NCI-H1417 (cell line): ENCODE measurements around the gene IL6R.
A peak's percentile ranks its signal among the peaks of the same experiment; 100 is the strongest.
"Not testable (repeated sequence)": the region's sequence is repeated elsewhere in the genome, so short reads cannot be mapped to it uniquely, and the experiment has no call there.

ENCODE experiments used
- DNase-seq, 3 experiments: peaks; one replicate each; lab custom pipeline; 2025; lab: John Stamatoyannopoulos, UW

Gene IL6R

GRCh38 chr1:154483941-154484803, 79.0 kb downstream of the IL6R start:
- DNase-seq = peak in 1 of 3 experiments; percentile 25

GRCh38 chr1:154485106-154485505, 80.0 kb downstream of the IL6R start:
- DNase-seq = no peak

GRCh38 chr1:154485910-154486496, 80.9 kb downstream of the IL6R start:
- DNase-seq = no peak

DNA sequence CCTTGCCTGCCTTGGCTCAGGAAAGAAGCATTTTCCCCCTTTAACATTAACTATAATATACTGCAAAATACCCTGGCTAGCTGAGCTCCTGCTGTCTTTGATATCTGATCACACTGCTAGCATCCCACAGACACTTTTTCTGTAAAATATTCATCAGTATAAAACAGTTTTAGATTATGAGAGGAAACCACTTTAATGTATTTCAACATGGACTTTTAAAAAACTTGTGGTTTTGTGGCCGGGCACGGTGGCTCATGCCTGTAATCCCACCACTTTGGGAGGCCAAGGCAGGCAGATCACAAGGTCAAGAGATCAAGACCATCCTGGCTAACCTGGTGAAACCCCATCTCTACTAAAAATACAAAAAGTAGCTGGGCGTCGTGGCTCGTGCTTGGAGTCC, 81.6 kb downstream of the IL6R start:
- DNase-seq = not testable (repeated sequence)

- no peak for DNase-seq
Measured at GRCh38 chr1:154488922-154489321, 83.8 kb downstream of the IL6R start.

DNA sequence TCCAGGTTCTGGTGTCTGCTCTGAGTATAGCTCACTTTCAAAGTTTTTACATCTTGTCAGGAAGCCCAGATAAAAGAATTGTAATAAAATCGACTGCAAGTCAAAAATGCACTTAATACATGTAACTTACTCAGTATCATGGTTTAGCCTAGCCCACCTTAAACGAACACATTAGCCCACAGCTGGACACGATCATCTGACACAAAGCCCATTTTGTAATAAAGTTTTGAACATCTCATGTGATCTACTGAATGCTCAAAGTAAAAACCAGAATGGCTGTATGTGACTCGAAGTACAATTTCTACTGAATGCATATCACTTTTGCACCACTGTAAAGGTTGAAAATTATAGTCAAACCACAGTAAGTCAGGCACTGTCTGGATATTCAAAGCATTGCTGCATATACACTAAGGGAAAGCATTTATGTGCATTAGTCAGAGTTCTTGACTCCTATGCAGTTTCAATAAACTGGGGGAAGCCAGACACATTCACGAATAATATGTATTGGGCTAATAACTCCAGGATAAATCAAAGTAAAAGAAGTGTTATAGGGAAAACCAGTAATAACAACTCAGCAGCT, 84.6 kb downstream of the IL6R start:
- no peak for DNase-seq

GRCh38 chr1:154490317-154490716, 85.2 kb downstream of the IL6R start:
- DNase-seq = no peak

DNA sequence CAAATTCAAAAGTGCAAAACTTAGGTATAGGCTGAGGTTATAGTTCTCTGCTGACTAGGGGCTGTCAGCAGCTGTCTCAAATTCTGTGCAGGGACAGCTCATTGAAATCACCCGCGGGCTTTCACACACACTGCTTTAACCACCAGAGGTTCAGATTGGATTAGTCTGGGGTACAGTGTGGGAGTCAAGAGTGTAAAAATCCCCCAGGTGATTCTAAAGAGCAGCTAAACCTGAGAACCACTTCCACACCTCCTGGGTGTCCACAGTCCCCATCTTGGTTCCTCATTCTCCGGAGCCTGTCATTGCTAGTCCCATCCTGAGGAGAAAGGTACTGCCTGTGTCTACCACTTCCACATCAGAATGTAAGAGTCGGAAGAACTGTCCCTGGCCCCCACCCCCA, 87.0 kb downstream of the IL6R start:
- DNase-seq = no peak

DNA sequence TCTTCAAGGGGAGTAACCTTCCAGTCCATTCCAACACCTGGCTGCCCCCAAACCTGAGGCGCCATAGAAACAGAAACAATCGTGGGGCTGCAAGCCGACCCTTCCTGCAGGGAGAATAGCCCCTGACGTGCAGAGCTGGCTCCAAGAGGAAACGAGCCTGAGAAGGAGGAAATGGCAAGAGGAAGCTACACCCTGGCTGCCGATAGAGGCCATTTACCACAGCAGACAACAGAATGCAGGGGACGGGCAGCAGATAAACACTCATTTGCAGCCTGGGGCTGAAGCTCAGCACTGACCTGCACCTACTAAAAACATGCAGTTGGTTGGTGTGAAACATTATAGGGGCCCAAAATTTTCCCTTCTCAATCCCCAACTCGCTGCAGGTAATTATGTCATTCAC, 88.1 kb downstream of the IL6R start:
- DNase-seq = peak in 1 of 3 experiments; percentile 17

DNA sequence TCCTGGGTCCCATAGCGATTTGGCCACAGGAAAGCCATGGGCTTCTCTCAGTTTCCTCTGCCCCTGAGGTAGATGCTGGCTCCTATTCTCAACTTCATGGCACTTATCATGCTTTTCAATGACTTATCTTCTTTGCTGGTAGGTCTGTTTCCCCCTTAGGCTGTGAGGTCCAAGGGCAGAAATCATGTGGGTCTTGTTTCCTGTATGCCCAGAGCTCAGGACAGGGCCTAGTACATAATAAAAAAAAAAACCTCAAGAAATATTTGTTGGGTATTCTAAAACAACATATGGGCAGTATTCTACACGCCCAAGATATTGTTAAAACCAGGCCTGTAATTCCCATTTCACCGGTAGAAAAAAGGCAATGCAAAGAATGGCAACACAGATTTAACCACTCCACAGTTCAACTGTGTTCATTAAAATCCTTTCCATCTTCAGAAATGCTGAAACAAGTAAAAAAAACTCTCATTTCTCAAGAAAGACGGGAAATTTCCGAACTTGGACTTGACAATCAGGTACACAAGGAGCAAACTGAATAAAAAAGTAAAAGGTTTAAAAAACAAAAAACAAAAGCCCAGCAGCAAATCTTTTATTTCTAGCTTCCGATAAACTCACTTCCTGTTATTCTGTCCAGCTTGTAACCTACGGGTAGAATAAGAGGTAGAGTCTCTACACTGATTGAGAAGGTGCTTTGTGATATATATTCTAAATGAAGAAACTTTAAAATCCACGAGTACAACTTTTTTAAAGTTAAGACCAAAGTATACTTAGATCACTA, 90.5 kb downstream of the IL6R start:
- no peak for DNase-seq

DNA sequence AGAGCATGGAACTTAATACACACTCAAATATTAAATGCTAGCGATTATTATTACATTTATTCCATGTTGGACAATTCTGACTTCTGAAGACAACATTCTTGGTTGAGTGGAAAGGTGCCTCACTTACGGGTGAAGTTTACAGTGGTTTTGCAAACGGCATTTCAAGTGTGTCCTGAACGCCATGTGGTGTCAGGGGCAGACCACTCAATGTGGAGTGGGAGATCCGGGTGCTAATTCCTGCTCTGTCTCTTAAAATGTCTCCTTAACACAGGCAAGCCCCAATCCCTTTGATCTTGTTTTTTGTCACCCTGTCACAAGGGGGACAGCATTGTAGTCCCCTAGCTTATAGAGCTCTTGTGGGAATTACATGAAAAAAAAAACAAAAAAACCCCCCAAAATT, 91.2 kb downstream of the IL6R start:
- no peak for DNase-seq

DNA sequence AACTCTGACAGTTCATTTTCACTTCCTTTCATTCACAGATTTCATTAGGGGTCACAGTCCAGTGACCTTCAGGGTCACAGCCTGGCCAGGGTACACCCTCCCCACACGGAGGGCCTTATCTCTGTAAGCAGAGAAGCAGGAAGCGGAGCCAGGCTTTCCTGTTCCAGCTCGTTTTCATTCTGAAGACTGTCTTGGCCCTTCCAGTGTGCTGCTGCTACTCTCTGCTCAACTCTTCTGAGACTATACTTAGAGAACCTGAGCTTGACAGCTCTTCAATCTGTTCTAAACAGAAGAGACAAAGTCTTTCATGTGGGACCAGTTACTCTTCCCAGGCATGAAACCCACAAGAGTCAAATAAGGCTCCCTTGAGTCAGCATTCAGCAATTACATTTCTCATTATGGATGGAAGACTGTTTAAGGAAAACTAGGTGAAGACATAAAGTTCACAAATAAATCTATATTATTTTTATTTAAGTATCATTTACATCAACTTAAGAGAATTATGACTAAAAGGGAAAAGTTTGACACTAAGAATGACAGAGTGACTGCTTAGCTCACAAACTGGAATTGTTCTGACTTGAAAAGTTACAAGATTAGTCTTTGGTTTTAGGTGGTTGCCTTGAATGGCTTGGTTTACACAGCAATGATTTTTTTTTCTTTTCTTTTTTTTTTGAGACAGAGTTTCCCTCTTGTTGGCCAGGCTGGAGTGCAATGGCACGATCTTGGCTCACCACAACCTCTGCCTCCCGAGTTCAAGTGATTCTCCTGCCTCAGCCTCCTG, 92.1 kb downstream of the IL6R start:
- no peak for DNase-seq

- no peak for DNase-seq
Measured at GRCh38 chr1:154499446-154499845, 94.3 kb downstream of the IL6R start.

GRCh38 chr1:154500533-154500932, 95.4 kb downstream of the IL6R start:
- no peak for DNase-seq

GRCh38 chr1:154501423-154502065, 96.4 kb downstream of the IL6R start:
- DNase-seq = no peak

DNA sequence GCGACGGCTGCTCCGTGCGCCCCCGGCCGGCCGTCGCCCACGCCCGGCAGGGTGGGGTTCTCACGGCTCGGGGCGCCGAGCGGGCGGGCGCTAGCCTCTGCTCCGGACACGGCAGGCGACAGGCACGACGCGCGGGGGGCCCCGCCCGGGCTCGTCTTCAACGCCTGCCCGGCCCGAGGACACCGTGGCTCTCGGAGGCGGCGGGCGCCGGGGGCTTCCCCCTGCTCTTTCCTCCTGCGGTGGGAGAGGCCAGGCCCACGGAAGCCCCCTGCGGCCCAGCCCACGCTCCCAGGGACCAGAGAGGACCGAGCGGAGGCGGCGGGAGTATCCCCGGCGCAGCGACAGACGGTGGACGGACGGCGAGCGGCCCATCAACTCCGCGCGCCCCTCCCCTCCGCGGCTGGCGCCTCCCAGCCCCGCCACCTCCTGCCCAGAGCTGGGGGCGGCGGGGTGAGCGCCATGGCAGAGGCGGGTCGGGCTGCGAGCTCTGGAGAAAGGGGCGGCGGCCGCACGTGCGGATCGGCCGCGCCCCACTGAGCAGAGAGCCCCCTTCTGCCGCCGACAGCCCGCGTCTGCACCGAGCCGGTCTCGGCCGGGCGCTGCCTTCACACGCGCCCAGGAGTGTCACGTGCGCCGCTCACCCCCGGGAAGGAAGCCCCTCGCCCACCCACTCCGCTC, 97.1 kb downstream of the IL6R start, which contains the start of the genes SHE and TDRD10:
TSS of gene SHE (minus strand) at position 347 of the 678 bp plus-strand sequence. CDS start 386 bp downstream, outside the sequence.
TSS of gene TDRD10 (plus strand) at position 154 of the 678 bp plus-strand sequence. CDS start 4,685 bp downstream, outside the sequence.
- DNase-seq = no peak

DNA sequence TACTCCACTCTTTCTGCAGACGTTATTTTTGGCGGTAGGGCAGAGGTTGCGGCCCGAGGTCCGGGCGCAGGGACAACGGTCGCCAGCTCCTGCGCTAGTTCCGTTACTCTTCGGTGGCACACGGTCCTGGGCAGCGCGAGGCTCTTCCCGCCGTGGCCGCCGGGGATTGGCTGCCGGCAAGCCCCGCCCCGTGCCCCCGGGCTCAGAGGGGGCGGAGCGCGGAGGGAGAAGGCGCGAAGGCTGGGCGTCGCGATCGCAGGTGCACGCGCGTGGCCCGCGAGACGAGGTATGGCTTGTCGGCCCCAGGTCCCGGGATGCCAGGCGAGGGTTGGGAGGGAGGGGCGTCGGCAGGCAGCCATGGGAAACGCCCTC, 97.6 kb downstream of the IL6R start:
- no peak for DNase-seq

DNA sequence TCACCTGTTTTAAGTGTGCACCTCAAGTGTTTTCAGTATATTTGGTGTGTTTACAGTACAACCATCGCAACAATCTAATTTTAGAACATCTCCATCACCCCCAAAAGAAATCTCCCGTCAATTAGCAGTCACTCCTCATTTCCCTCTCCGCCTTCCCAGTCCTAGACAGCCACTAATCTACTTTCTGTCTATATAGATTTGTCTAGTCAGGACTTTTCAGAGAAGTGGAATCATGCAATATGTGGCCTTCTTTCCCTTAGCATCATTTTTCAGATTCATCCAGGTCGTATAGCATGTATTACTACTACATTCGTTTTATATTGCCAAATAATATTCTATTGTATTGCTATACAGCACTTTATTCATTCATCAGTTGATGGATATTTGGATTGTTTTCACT, 98.8 kb downstream of the IL6R start:
- no peak for DNase-seq

GRCh38 chr1:154512760-154513159, 107.6 kb downstream of the IL6R start:
- no peak for DNase-seq

DNA sequence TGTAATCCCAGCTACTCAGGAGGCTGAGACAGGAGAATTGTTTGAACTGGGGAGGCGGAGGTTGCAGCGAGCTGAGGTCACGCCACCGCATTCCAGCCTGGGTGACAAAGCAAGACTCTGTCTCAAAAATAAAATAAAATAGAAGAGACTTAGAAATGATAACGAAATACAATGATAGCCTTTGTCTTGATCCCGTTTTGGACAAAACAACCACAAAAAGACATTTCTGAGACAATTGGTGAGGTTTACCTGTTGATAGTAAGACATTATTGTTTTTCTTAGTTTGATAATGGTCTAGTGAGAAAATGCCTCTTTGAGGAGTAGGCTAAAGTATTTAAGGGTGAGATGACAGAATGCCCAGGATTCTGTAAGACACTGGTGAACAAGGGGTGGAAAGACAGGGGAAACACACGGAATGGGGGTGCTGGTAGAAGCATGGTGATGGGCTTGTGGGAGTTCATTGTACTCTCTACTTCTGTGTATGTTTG, 109.0 kb downstream of the IL6R start:
- no peak for DNase-seq
